Left ventricle myocardium inferior (tissue), 1 donor: ENCODE results near the gene CCL18. TPM values are rescaled to one million over a fixed set of nuclear protein-coding genes. Genes with fewer than 3 reads are reported as not detected.
"Not testable (repeated sequence)": the region's sequence is repeated elsewhere in the genome, so short reads cannot be mapped to it uniquely, and the experiment has no call there.

Experiments
- DNase-seq: peaks from one replicate; pipeline ENCODE4 v3.0.0-alpha.2; 2020
- H3K27ac ChIP-seq: fragments of 200-600 bp; replicated peaks from 2 replicates; pipeline ENCODE4 v1.8.0; 2021
- H3K27me3 ChIP-seq: fragments of 200-600 bp; 2 replicates; pipeline ENCODE4 v1.8.0; 2021; ENCODE audit warnings: low read depth
- H3K36me3 ChIP-seq: fragments of 200-600 bp; 2 replicates; pipeline ENCODE4 v1.8.0; 2021
- H3K4me1 ChIP-seq: fragments of 200-600 bp; 2 replicates; pipeline ENCODE4 v1.8.0; 2021
- H3K4me3 ChIP-seq: fragments of 200-600 bp; 2 replicates; pipeline ENCODE4 v1.8.0; 2021; ENCODE audit warnings: mild to moderate bottlenecking, moderate library complexity
- H3K9me3 ChIP-seq: fragments of 200-600 bp; replicated peaks from 2 replicates; pipeline ENCODE4 v1.8.0; 2021
- CTCF ChIP-seq: fragments of 200-600 bp; IDR thresholded peaks from 2 replicates; pipeline ENCODE4 v1.8.0; 2021; ENCODE audit warnings: antibody characterized with exemption, mild to moderate bottlenecking, borderline replicate concordance
- intact Hi-C: fragments of 100-400 bp; cut with micrococcal nuclease; formaldehyde crosslinking; loops from one replicate; pipeline ENCODE4 v1.11.0; 2022
- total RNA-seq: library from RNA; stranded (reverse); fragmentation: NEBNext Ultra II Directional; extraction: Animal tissue kit (Norgen Biotek cat#: 25700); gene quantifications from one replicate; pipeline ENCODE4 v1.2.1, GENCODE V29; 2021
- donor health status: DM: no; HTN: yes; CAD: no; lungs with severe emphysema.

CCL18 gene
- total RNA-seq, 1 donor from 2014 or later, result 1.1 TPM

- no peak overlapping the region for H3K4me3 ChIP-seq
- peaks cover 21% of the 10 kb centered on the region for H3K27me3 ChIP-seq
- no peak for DNase-seq
- H3K4me1 ChIP-seq, result no peaks in the 10 kb centered on the region
- no peaks in the 10 kb centered on the region for H3K36me3 ChIP-seq
- H3K27ac ChIP-seq, result no peak overlapping the region
- intact Hi-C loops, result no loop called here
- TF ChIP-seq CTCF, result no peak
- H3K9me3 ChIP-seq, result no peaks in the 10 kb centered on the region
Measured at GRCh38 chr17:36111068-36111490, 47.0 kb downstream of the CCL18 start.

GRCh38 chr17:36112572-36112971 is 48.5 kb downstream of the CCL18 start:
- H3K27me3 ChIP-seq, result peaks cover 16% of the 10 kb centered on the region
- H3K27ac ChIP-seq, result no peak overlapping the region
- no peak for TF ChIP-seq CTCF
- no peak overlapping the region for H3K4me3 ChIP-seq
- intact Hi-C loops, result no loop called here
- H3K9me3 ChIP-seq, result no peaks in the 10 kb centered on the region
- no peaks in the 10 kb centered on the region for H3K4me1 ChIP-seq
- no peaks in the 10 kb centered on the region for H3K36me3 ChIP-seq
- DNase-seq, result no peak

- H3K4me1 ChIP-seq, H3K27ac ChIP-seq, H3K9me3 ChIP-seq, DNase-seq, H3K36me3 ChIP-seq, H3K4me3 ChIP-seq, intact Hi-C loops: not testable (repeated sequence)
- peaks cover 10% of the 10 kb centered on the region for H3K27me3 ChIP-seq
Measured at GRCh38 chr17:36113131-36113530, 49.1 kb downstream of the CCL18 start.

- H3K27ac ChIP-seq, H3K4me3 ChIP-seq, DNase-seq, H3K9me3 ChIP-seq, H3K27me3 ChIP-seq, intact Hi-C loops, H3K36me3 ChIP-seq, H3K4me1 ChIP-seq: not testable (repeated sequence)
Measured at GRCh38 chr17:36114971-36115648, 51.0 kb downstream of the CCL18 start.

GRCh38 chr17:36115649-36115977 is 51.5 kb downstream of the CCL18 start:
- intact Hi-C loops, H3K4me1 ChIP-seq, DNase-seq, H3K9me3 ChIP-seq, H3K4me3 ChIP-seq, H3K36me3 ChIP-seq, H3K27ac ChIP-seq, H3K27me3 ChIP-seq: not testable (repeated sequence)

- no peaks in the 10 kb centered on the region for H3K36me3 ChIP-seq
- no peaks in the 10 kb centered on the region for H3K9me3 ChIP-seq
- H3K27ac ChIP-seq, result no peak overlapping the region
- peaks cover 9% of the 10 kb centered on the region for H3K27me3 ChIP-seq
- H3K4me3 ChIP-seq, result no peak overlapping the region
- H3K4me1 ChIP-seq, result no peaks in the 10 kb centered on the region
- DNase-seq, result no peak
- TF ChIP-seq CTCF, result no peak
- intact Hi-C loops, result no loop called here
Measured at GRCh38 chr17:36117505-36118382, 53.7 kb downstream of the CCL18 start.
